HepG2 (cell line): ENCODE data around the gene THAP3. TPM values are rescaled to one million over a fixed set of nuclear protein-coding genes. Genes with fewer than 3 reads are reported as not detected.

ENCODE experiments used
- ARNT ChIP-seq: fragments of 450-650 bp; IDR thresholded peaks from 2 replicates; pipeline ENCODE4 v1.6.1; 2017
- ATF7 ChIP-seq, 2 experiments: fragments of 450-650 bp in 1 of 2; sonication (generic) in 1 of 2; formaldehyde crosslinking in 1 of 2; IDR thresholded peaks; 2 replicates each; pipeline versions ENCODE4 v1.4.0 to v1.6.1; 2016 to 2020; ENCODE audit warnings: antibody characterized with exemption in 1 of 2, mild to moderate bottlenecking in 1 of 2, missing genetic modification reagents in 1 of 2
- ATRX ChIP-seq: sonication (generic); formaldehyde crosslinking; IDR thresholded peaks from 2 replicates; pipeline ENCODE4 v1.4.0; 2020; ENCODE audit warnings: missing genetic modification reagents, borderline replicate concordance
- CSRNP2 ChIP-seq: sonication (generic); formaldehyde crosslinking; conservative IDR thresholded peaks from 2 replicates; pipeline ENCODE4 v1.8.0; 2022; ENCODE audit warnings: low read depth, missing genetic modification reagents
- E2F1 ChIP-seq: sonication (generic); formaldehyde crosslinking; IDR thresholded peaks from 2 replicates; pipeline ENCODE4 v1.5.0; 2020; ENCODE audit warnings: missing genetic modification reagents
- FOXK2 ChIP-seq: fragments of 450-650 bp; IDR thresholded peaks from 2 replicates; pipeline ENCODE4 v1.6.1; 2016
- HMGXB4 ChIP-seq, 2 experiments: sonication (generic) in 1 of 2; formaldehyde crosslinking in 1 of 2; IDR thresholded peaks; 2 replicates each; pipeline versions ENCODE4 v1.4.0 to v1.6.1; 2018 to 2020; ENCODE audit warnings: missing genetic modification reagents in 2 of 2, borderline replicate concordance in 1 of 2, low read depth in 1 of 2, mild to moderate bottlenecking in 1 of 2, missing biosample characterization in 1 of 2
- HNRNPUL1 ChIP-seq: fragments of 200-400 bp; formaldehyde crosslinking; IDR thresholded peaks from 2 replicates; pipeline ENCODE4 v1.6.1; 2017; ENCODE audit warnings: low read depth, mild to moderate bottlenecking, low read length, moderate library complexity
- HOXA9 ChIP-seq: sonication (generic); formaldehyde crosslinking; IDR thresholded peaks from 2 replicates; pipeline ENCODE4 v1.8.1; 2022; ENCODE audit warnings: missing genetic modification reagents, mild to moderate bottlenecking, moderate library complexity, borderline replicate concordance
- ISL2 ChIP-seq: sonication (generic); formaldehyde crosslinking; IDR thresholded peaks from 2 replicates; pipeline ENCODE4 v1.5.0; 2020; ENCODE audit warnings: missing genetic modification reagents
- MLX ChIP-seq: IDR thresholded peaks from 2 replicates; pipeline ENCODE4 v1.6.1; 2016
- MTA1 ChIP-seq: sonication (generic); formaldehyde crosslinking; IDR thresholded peaks from 2 replicates; pipeline ENCODE4 v1.4.0; 2020; ENCODE audit warnings: missing genetic modification reagents, mild to moderate bottlenecking, borderline replicate concordance
- SALL2 ChIP-seq: sonication (generic); formaldehyde crosslinking; IDR thresholded peaks from 2 replicates; pipeline ENCODE4 v1.8.1; 2023; ENCODE audit warnings: mild to moderate bottlenecking, missing genetic modification reagents, inconsistent platforms
- TSC22D2 ChIP-seq: sonication (generic); formaldehyde crosslinking; IDR thresholded peaks from 2 replicates; pipeline ENCODE4 v1.5.1; 2020; ENCODE audit warnings: missing genetic modification reagents, mild to moderate bottlenecking, borderline replicate concordance
- ZBTB39 ChIP-seq: sonication (generic); formaldehyde crosslinking; IDR thresholded peaks from 2 replicates; pipeline ENCODE4 v1.5.0; 2020; ENCODE audit warnings: missing genetic modification reagents
- ZFP41 ChIP-seq: sonication (generic); formaldehyde crosslinking; IDR thresholded peaks from 2 replicates; pipeline ENCODE4 v1.4.0; 2020; ENCODE audit warnings: mild to moderate bottlenecking, missing genetic modification reagents, borderline replicate concordance
- ZFYVE20 ChIP-seq: sonication (generic); formaldehyde crosslinking; IDR thresholded peaks from 2 replicates; pipeline ENCODE4 v1.8.0; 2023; ENCODE audit warnings: low read depth, mild to moderate bottlenecking, moderate library complexity, missing genetic modification reagents, borderline replicate concordance
- ZNF253 ChIP-seq: sonication (generic); formaldehyde crosslinking; IDR thresholded peaks from 2 replicates; pipeline ENCODE4 v1.8.0; 2022; ENCODE audit warnings: mild to moderate bottlenecking, missing genetic modification reagents, borderline replicate concordance
- ZNF333 ChIP-seq: sonication (generic); formaldehyde crosslinking; IDR thresholded peaks from 2 replicates; pipeline ENCODE4 v1.4.0; 2020; ENCODE audit warnings: mild to moderate bottlenecking, missing genetic modification reagents, borderline replicate concordance
- ZNF891 ChIP-seq: sonication (generic); formaldehyde crosslinking; IDR thresholded peaks from 2 replicates; pipeline ENCODE4 v1.5.0; 2020; ENCODE audit warnings: mild to moderate bottlenecking, missing genetic modification reagents
- polyA plus RNA-seq, 8 experiments: library from polyadenylated mRNA; depleted of rRNA in 3 of 8; stranded (reverse) in 7 of 8; unstranded in 1 of 8; fragments of >200 nt; fragmentation: Illumina TruSeq in 4 of 8; extraction: Trizol in 4 of 8; gene quantifications; 2 replicates each; pipeline versions ENCODE4 v1.2.1 to v1.2.3, GENCODE V29; 2011 to 2016; ENCODE audit warnings: low read depth in 4 of 8, missing spikeins in 1 of 8, mixed read lengths in 1 of 8; ENCODE audit not compliant: insufficient read depth in 1 of 8
- total RNA-seq, 5 experiments: library from RNA; depleted of rRNA; stranded (reverse); fragments of >200 nt; fragmentation: Illumina TruSeq; extraction: Trizol; gene quantifications; 2 replicates each; pipeline ENCODE4 v1.2.3, GENCODE V29; 2016; ENCODE audit warnings: low read depth in 1 of 5

THAP3 gene
- total and polyA plus RNA-seq, 2 of the 13 experiments (the other 11 are each of a cell fraction or from before 2014, with no cell fraction given) = 10.3 to 14.9 TPM

GRCh38 chr1:6601923-6602668 lies 22.6 kb upstream of the THAP3 start (continued):
- TF ChIP-seq E2F1 (CRISPR knock-in tag) (no peak; the same call in 1 of the 2 replicates), ISL2 (CRISPR knock-in tag) (0 out of 2 replicates have a peak, but pooled peaks have one; percentile 13), HMGXB4 (CRISPR knock-in tag; IDR thresholded peaks at IDR 0.05; ENCODE audit: borderline replicate concordance in 1 of 2, low read depth in 1 of 2) (peak in 1 of 2 experiments; percentile 18; a peak in 3 of 4 replicates), ATF7 (IDR thresholded peaks at IDR 0.05) (no peak), ATF7 (CRISPR knock-in tag; IDR thresholded peaks at IDR 0.05) (no peak), HNRNPUL1 (no peak), ZNF333 (CRISPR knock-in tag) (no peak; the same call in 1 of the 2 replicates), ZFP41 (CRISPR knock-in tag) (no peak), ZBTB39 (CRISPR knock-in tag) (peak; percentile 41; the same call in 1 of the 2 replicates), MLX (no peak), TSC22D2 (no peak), SALL2 (peak; percentile 81; the same call in 1 of the 2 replicates), ARNT (no peak), ZFYVE20 (CRISPR knock-in tag) (peak; percentile 65; the same call in 1 of the 2 replicates), MTA1 (CRISPR knock-in tag) (peak; percentile 59; the same call in 1 of the 2 replicates), FOXK2 (no peak), CSRNP2 (CRISPR knock-in tag) (no peak), ZNF253 (CRISPR knock-in tag) (no peak; the same call in 1 of the 2 replicates), ZNF891 (no peak), ATRX (no peak), HOXA9 (CRISPR knock-in tag) (no peak; the same call in 1 of the 2 replicates)
